K562 (cell line): Measurements from ENCODE around the gene ATF4. TPM values are rescaled to one million over a fixed set of nuclear protein-coding genes. Genes with fewer than 3 reads are reported as not detected.
"Not testable (repeated sequence)": the region's sequence is repeated elsewhere in the genome, so short reads cannot be mapped to it uniquely, and the experiment has no call there.

Experiments
- ATAC-seq: fragments of 200-7000 bp; cut with Tn5 transposase; 3 replicates; pipeline ENCODE4 v1.9.1; 2020; ENCODE audit warnings: moderate library complexity
- BruUV-seq: library from RNA; stranded (reverse); fragments of 400-500 nt; replicated peaks from 2 replicates; lab custom pipeline; 2021; lab: Mats Ljungman, UMichigan
- CTCF ChIA-PET: fragments of 300-600 bp; formaldehyde crosslinking; extraction: SDS; loops from one replicate; lab custom pipeline; 2021; ENCODE audit warnings: low intra/inter-chr PET ratio; lab: Yijun Ruan, JAX
- POLR2A ChIA-PET: fragments of 300-600, 350-650 bp; sonication (Branson Sonifier 250); formaldehyde crosslinking; extraction: SDS; loops from one replicate; lab custom pipeline; 2021; ENCODE audit warnings: antibody characterized with exemption, inconsistent platforms; lab: Yijun Ruan, JAX
- DNase-seq, 4 experiments: peaks; one replicate each; pipeline versions ENCODE4 v3.0.0 to v3.0.0-alpha.2; 2011 to 2018; ENCODE audit warnings: low spot score in 3 of 4, mixed read lengths in 3 of 4; ENCODE audit errors: extremely low read depth in 1 of 4
- FAIRE-seq: peaks from 2 replicates; lab custom pipeline; 2011; peaks lifted over from hg19 to GRCh38; lab: Jason Lieb, UNC
- H2AFZ ChIP-seq: 2 replicates; pipeline ENCODE4 v1.6.0; 2011; ENCODE audit warnings: low read depth, low read length, control low read depth, inconsistent platforms
- H3K27ac ChIP-seq: fragments of 200-600 bp; 3 replicates; pipeline ENCODE4 v1.8.0; 2011; ENCODE audit warnings: low read depth, mild to moderate bottlenecking, control low read depth, inconsistent platforms, low read length, moderate library complexity, mixed read lengths; ENCODE audit errors: extremely low read depth
- H3K27me3 ChIP-seq, 2 experiments: fragments of 300-600 bp in 1 of 2; 2 replicates in 1 of 2; 3 replicates in 1 of 2; pipeline versions ENCODE4 v1.6.0 to v1.8.0; 2011; ENCODE audit warnings: inconsistent platforms in 2 of 2, low read length in 2 of 2, mild to moderate bottlenecking in 1 of 2, mixed read lengths in 1 of 2, moderate library complexity in 1 of 2; ENCODE audit not compliant: control insufficient read depth in 2 of 2, insufficient read depth in 2 of 2
- H3K36me3 ChIP-seq: fragments of 300-600 bp; 3 replicates; pipeline ENCODE4 v1.8.0; 2011; ENCODE audit warnings: mild to moderate bottlenecking, low read length, inconsistent platforms; ENCODE audit not compliant: control insufficient read depth, insufficient read depth
- H3K4me1 ChIP-seq, 2 experiments: fragments of 200-600 bp in 1 of 2; replicated peaks in 1 of 2; 2 replicates in 1 of 2; 3 replicates in 1 of 2; pipeline versions ENCODE4 v1.5.1 to v1.8.0; 2011; ENCODE audit warnings: inconsistent platforms in 2 of 2, low read length in 2 of 2, mild to moderate bottlenecking in 1 of 2, mixed read lengths in 1 of 2, moderate library complexity in 1 of 2; ENCODE audit not compliant: control insufficient read depth in 2 of 2, insufficient read depth in 2 of 2
- H3K4me2 ChIP-seq: 2 replicates; pipeline ENCODE4 v1.6.1; 2011; ENCODE audit warnings: low read length, control low read depth, inconsistent platforms, mixed read lengths; ENCODE audit not compliant: insufficient read depth
- H3K4me3 ChIP-seq: fragments of 200-600 bp; sonication (generic), shearing (Covaris generic); 2 replicates; pipeline ENCODE4 v1.5.1; 2016; ENCODE audit warnings: control low read depth, inconsistent platforms
- H3K79me2 ChIP-seq: fragments of 200-600 bp; 3 replicates; pipeline ENCODE4 v1.8.0; 2011; ENCODE audit warnings: low read length, inconsistent platforms; ENCODE audit not compliant: control insufficient read depth, insufficient read depth
- H3K9ac ChIP-seq, 2 experiments: 2 replicates each; pipeline versions ENCODE4 v1.6.0 to v1.6.1; 2011; ENCODE audit warnings: low read depth in 2 of 2, low read length in 2 of 2, control low read depth in 1 of 2, inconsistent platforms in 1 of 2, mild to moderate bottlenecking in 1 of 2, mixed read lengths in 1 of 2; ENCODE audit not compliant: insufficient read depth in 1 of 2
- H3K9me1 ChIP-seq: one replicate; pipeline ENCODE4 v1.6.0; 2011; ENCODE audit warnings: inconsistent platforms, mild to moderate bottlenecking, low read length, moderate library complexity; ENCODE audit not compliant: control insufficient read depth, insufficient read depth
- H3K9me3 ChIP-seq: replicated peaks from 2 replicates; pipeline ENCODE4 v1.5.1; 2011; ENCODE audit warnings: low read depth, low read length, inconsistent platforms; ENCODE audit not compliant: control insufficient read depth, insufficient read depth
- H4K20me1 ChIP-seq: replicated peaks from 2 replicates; pipeline ENCODE4 v1.6.1; 2011; ENCODE audit warnings: low read length, inconsistent platforms, mixed read lengths; ENCODE audit not compliant: control insufficient read depth, insufficient read depth
- ATF2 ChIP-seq: sonication (generic); formaldehyde crosslinking; IDR thresholded peaks from 2 replicates; pipeline ENCODE4 v1.8.1; 2022; ENCODE audit warnings: missing genetic modification reagents
- CCNT2 ChIP-seq: IDR thresholded peaks from 2 replicates; pipeline ENCODE4 v1.6.1; 2011; ENCODE audit warnings: borderline replicate concordance, low read depth, mild to moderate bottlenecking, moderate library complexity, mixed read lengths, low read length; ENCODE audit not compliant: insufficient read length; ENCODE audit errors: extremely low read depth
- KDM5B ChIP-seq: fragments of 200-600 bp; sonication (generic); IDR thresholded peaks from 2 replicates; pipeline ENCODE4 v1.6.1; 2012; ENCODE audit warnings: low read depth, mild to moderate bottlenecking, moderate library complexity, low read length, control low read depth, inconsistent platforms; ENCODE audit not compliant: insufficient replicate concordance
- TOE1 ChIP-seq, 2 experiments: fragments of 450-650 bp in 1 of 2; sonication (generic) in 1 of 2; formaldehyde crosslinking in 1 of 2; IDR thresholded peaks; 2 replicates each; pipeline versions ENCODE4 v1.7.1 to v1.8.0; 2016 to 2022; ENCODE audit warnings: borderline replicate concordance in 2 of 2, mild to moderate bottlenecking in 2 of 2, antibody characterized with exemption in 1 of 2, inconsistent platforms in 1 of 2, low read depth in 1 of 2, missing genetic modification reagents in 1 of 2, moderate library complexity in 1 of 2
- WGBS: fragments of 100-300 bp; shearing (Covaris generic); methylation state at CpG from one replicate; pipeline ENCODE4 v1.1.6; 2016; ENCODE audit warnings: low coverage, mixed read lengths; ENCODE audit not compliant: insufficient coverage; ENCODE audit errors: missing lambda C conversion rate; 5-methylcytosine and 5-hydroxymethylcytosine counted together
- in situ Hi-C: fragments of 300-500 bp; cut with MboI; formaldehyde crosslinking; loops from 4 replicates; pipeline ENCODE4 v1.15.0; 2018; ENCODE audit warnings: inconsistent platforms, mixed read lengths
- intact Hi-C: fragments of 100-400 bp; cut with micrococcal nuclease; formaldehyde crosslinking; loops from 2 replicates; pipeline ENCODE4 v1.14.2; 2022
- polyA plus RNA-seq, 8 experiments: library from polyadenylated mRNA; depleted of rRNA in 4 of 8; stranded (reverse) in 5 of 8; unstranded in 3 of 8; fragments of >200 nt; fragmentation: Nextera tagmentation in 2 of 8; fragmentation: Illumina TruSeq in 1 of 8; extraction: Ambion mirVana in 2 of 8; extraction: Trizol in 1 of 8; gene quantifications; 2 replicates each; pipeline versions ENCODE4 v1.2.1 to v1.2.3, GENCODE V29; 2011 to 2014; ENCODE audit warnings: inconsistent platforms in 1 of 8, missing spikeins in 1 of 8
- total RNA-seq, 7 experiments: library from RNA; depleted of rRNA in 6 of 7; stranded (reverse); fragments of >200 nt in 6 of 7; fragmentation: Illumina TruSeq in 2 of 7; extraction: Trizol in 2 of 7; gene quantifications; 2 replicates each; pipeline versions ENCODE4 v1.2.1 to v1.2.3, GENCODE V29; 2011 to 2021; ENCODE audit warnings: low replicate concordance in 1 of 7

ATF4 gene
- total and polyA plus RNA-seq, 9 of the 15 experiments (the other 6 are each of a cell fraction or from before 2014, with no cell fraction given), result 93.1 to 723 (median 355) TPM

- TF ChIP-seq TOE1 (IDR thresholded peaks at IDR 0.05; ENCODE audit: borderline replicate concordance) (no peak), TOE1 (CRISPR knock-in tag; IDR thresholded peaks at IDR 0.05; ENCODE audit: borderline replicate concordance, low read depth) (no peak), KDM5B (no peak), ATF2 (no peak), CCNT2 (no peak)
Observed at GRCh38 chr22:39504071-39504470, 16.3 kb upstream of the ATF4 start (continued).

GRCh38 chr22:39507021-39507420, 13.3 kb upstream of the ATF4 start:
- Histone ChIP-seq H3K79me2 (peaks cover 79% of the 10 kb centered on the region), H3K36me3 (peaks cover 93% of the 10 kb centered on the region), H3K4me1 (peaks cover 4 to 17% of the 10 kb centered on the region in 2 experiments; a peak in 3 of 5 replicates)
- in situ Hi-C loops, result loop anchor here (10.0 kb wide), 1 partner anchor 332 kb away; no protein-coding TSS in a partner anchor
- H3K4me3 ChIP-seq, H3K27me3 ChIP-seq, H3K9me3 ChIP-seq, BruUV-seq, H4K20me1 ChIP-seq, H3K4me2 ChIP-seq, ATAC-seq, intact Hi-C loops, CTCF ChIA-PET, H2AFZ ChIP-seq, FAIRE-seq, H3K27ac ChIP-seq, DNase-seq, H3K9me1 ChIP-seq, H3K9ac ChIP-seq: not testable (repeated sequence)
- POLR2A ChIA-PET, result interaction anchor here (1.6 to 8.6 kb wide), 3 partner anchors 9 to 15 kb away, joined by 4 to 106 read pairs (median 9); partner anchors contain the start of gene ATF4
- 90% methylated on average over 7 of the region's 10 CpGs for WGBS
